Dedifferentiated amniotic fluid mesenchymal stem cell (primary cell): ENCODE results near the gene STX12.
"Not testable (repeated sequence)": the region's sequence is repeated elsewhere in the genome, so short reads cannot be mapped to it uniquely, and the experiment has no call there.

ENCODE experiments used
- DNase-seq: peaks from one replicate; pipeline ENCODE4 v3.0.0-alpha.2; 2016; ENCODE audit errors: extremely low spot score

Gene STX12

GRCh38 chr1:27775336-27775735, 2.3 kb downstream of the STX12 start:
- not testable (repeated sequence) for DNase-seq

- DNase-seq: not testable (repeated sequence)
Measured at GRCh38 chr1:27776276-27776675, 3.3 kb downstream of the STX12 start.

GRCh38 chr1:27778056-27778455, 5.0 kb downstream of the STX12 start:
- no peak for DNase-seq

GRCh38 chr1:27779122-27779521, 6.1 kb downstream of the STX12 start:
- no peak for DNase-seq

GRCh38 chr1:27782950-27783349, 9.9 kb downstream of the STX12 start:
- DNase-seq: no peak

GRCh38 chr1:27784700-27785099, 11.7 kb downstream of the STX12 start:
- DNase-seq: no peak

GRCh38 chr1:27785781-27786455, 12.9 kb downstream of the STX12 start:
- peak; percentile 19 for DNase-seq

- peak; percentile 43 for DNase-seq
Measured at GRCh38 chr1:27787895-27788294, 14.9 kb downstream of the STX12 start.

GRCh38 chr1:27789540-27790041, 16.6 kb downstream of the STX12 start:
- DNase-seq: no peak

- DNase-seq: not testable (repeated sequence)
Measured at GRCh38 chr1:27790270-27790669, 17.3 kb downstream of the STX12 start.

- no peak for DNase-seq
Measured at GRCh38 chr1:27795601-27796000, 22.6 kb downstream of the STX12 start.

- DNase-seq: no peak
Measured at GRCh38 chr1:27804791-27805190, 31.8 kb downstream of the STX12 start.

GRCh38 chr1:27806758-27807157, 33.7 kb downstream of the STX12 start:
- no peak for DNase-seq

- DNase-seq: no peak
Measured at GRCh38 chr1:27807385-27807784, 34.4 kb downstream of the STX12 start.

- DNase-seq: not testable (repeated sequence)
Measured at GRCh38 chr1:27808131-27808530, 35.1 kb downstream of the STX12 start.

GRCh38 chr1:27809883-27810282, 36.9 kb downstream of the STX12 start:
- no peak for DNase-seq

- DNase-seq: no peak
Measured at GRCh38 chr1:27811741-27812500, 38.9 kb downstream of the STX12 start.

- DNase-seq: peak; percentile 90
Measured at GRCh38 chr1:27816921-27817630, 44.1 kb downstream of the STX12 start.

- no peak for DNase-seq
Measured at GRCh38 chr1:27821761-27822315, 48.8 kb downstream of the STX12 start.

- DNase-seq: no peak
Measured at GRCh38 chr1:27823784-27824183, 50.8 kb downstream of the STX12 start.

- no peak for DNase-seq
Measured at GRCh38 chr1:27824411-27824810, 51.4 kb downstream of the STX12 start.

GRCh38 chr1:27829339-27829960, 56.4 kb downstream of the STX12 start:
- DNase-seq: not testable (repeated sequence)
